Activated CD8-positive, alpha-beta T cell treated with anti-CD3 and anti-CD28 coated beads for 36 hours (primary cell): ENCODE data around the gene PLN. TPM values are rescaled to one million over a fixed set of nuclear protein-coding genes. Genes with fewer than 3 reads are reported as not detected.

ENCODE experiments used
- ATAC-seq: fragments of 200-7000 bp; cut with Tn5 transposase; one replicate; pipeline ENCODE4 v1.10.0; 2021; ENCODE audit warnings: mild to moderate bottlenecking, moderate library complexity
- CTCF ChIA-PET: fragments of 350-600 bp; sonication (Branson Sonifier 250); formaldehyde crosslinking; loops from one replicate; lab custom pipeline; 2021; ENCODE audit warnings: antibody characterized with exemption; lab: Charles Lee
- POLR2A ChIA-PET: fragments of 350-600 bp; sonication (Branson Sonifier 250); formaldehyde crosslinking; loops from one replicate; lab custom pipeline; 2021; ENCODE audit warnings: antibody characterized with exemption; lab: Charles Lee
- DNase-seq: peaks from one replicate; pipeline ENCODE4 v3.0.0-alpha.2; 2020
- H3K27ac Mint-ChIP-seq: one replicate; pipeline ENCODE4 v1.8.0; 2021; ENCODE audit warnings: mild to moderate bottlenecking, mixed read lengths
- H3K27me3 Mint-ChIP-seq: one replicate; pipeline ENCODE4 v1.8.0; 2021; ENCODE audit warnings: mixed read lengths
- H3K36me3 Mint-ChIP-seq: one replicate; pipeline ENCODE4 v1.8.0; 2021; ENCODE audit warnings: low read depth, mixed read lengths
- H3K4me1 Mint-ChIP-seq: one replicate; pipeline ENCODE4 v1.8.0; 2021; ENCODE audit warnings: low read depth, mixed read lengths
- H3K4me3 Mint-ChIP-seq: one replicate; pipeline ENCODE4 v1.8.0; 2021; ENCODE audit warnings: mild to moderate bottlenecking, moderate library complexity, mixed read lengths
- H3K9me3 Mint-ChIP-seq: one replicate; pipeline ENCODE4 v1.8.0; 2021; ENCODE audit warnings: mixed read lengths
- CTCF ChIP-seq: fragments of 200-600 bp; IDR thresholded peaks from one replicate; pipeline ENCODE4 v1.8.0; 2022; ENCODE audit warnings: antibody characterized with exemption, mild to moderate bottlenecking
- intact Hi-C: fragments of 100-400 bp; cut with micrococcal nuclease; formaldehyde crosslinking; loops from one replicate; pipeline ENCODE4 v1.10.0; 2022
- total RNA-seq, 2 experiments: library from RNA; stranded (reverse); gene quantifications; one replicate each; pipeline ENCODE4 v1.2.3, GENCODE V29; 2021

Gene PLN
- total RNA-seq, 2 experiments from 2014 or later: not detected

- no peaks in the 10 kb centered on the region for H3K9me3 Mint-ChIP-seq
- H3K36me3 Mint-ChIP-seq: peaks cover 23% of the 10 kb centered on the region
- ChIA-PET POLR2A (no interaction called here), CTCF (no interaction called here)
- no peak overlapping the region for H3K27ac Mint-ChIP-seq
- intact Hi-C loops: no loop called here
- H3K4me1 Mint-ChIP-seq: peaks cover 65% of the 10 kb centered on the region
- no peak for TF ChIP-seq CTCF
- DNase-seq (no peak), ATAC-seq (no peak)
- no peak overlapping the region for H3K4me3 Mint-ChIP-seq
- no peaks in the 10 kb centered on the region for H3K27me3 Mint-ChIP-seq
Observed at GRCh38 chr6:118546880-118547218, 1.2 kb upstream of the PLN start.

GRCh38 chr6:118548613-118549012 lies 517 bp downstream of the PLN start:
- DNase-seq (no peak), ATAC-seq (no peak)
- Mint-ChIP-seq H3K27ac (no peak overlapping the region), H3K36me3 (peaks cover 14% of the 10 kb centered on the region), H3K9me3 (no peaks in the 10 kb centered on the region), H3K4me1 (peaks cover 64% of the 10 kb centered on the region), H3K27me3 (no peaks in the 10 kb centered on the region), H3K4me3 (no peak overlapping the region)
- CTCF ChIA-PET: interaction anchor here (0.7 to 1.3 kb wide), 3 partner anchors 265 to 1919 kb away, joined by 3 read pairs; no protein-coding TSS in a partner anchor
- intact Hi-C loops: no loop called here
- POLR2A ChIA-PET: no interaction called here
- no peak for TF ChIP-seq CTCF

GRCh38 chr6:118551063-118552053 lies 3.3 kb downstream of the PLN start:
- no peaks in the 10 kb centered on the region for H3K9me3 Mint-ChIP-seq
- H3K36me3 Mint-ChIP-seq: peaks cover 15% of the 10 kb centered on the region
- POLR2A ChIA-PET: no interaction called here
- ATAC-seq (peak; percentile 89), DNase-seq (peak; percentile 26)
- peak; percentile 69 for TF ChIP-seq CTCF
- peaks cover 48% of the 10 kb centered on the region for H3K4me1 Mint-ChIP-seq
- no peaks in the 10 kb centered on the region for H3K27me3 Mint-ChIP-seq
- intact Hi-C loops: loop anchor here (2.0 kb wide), 1 partner anchor 267 kb away; no protein-coding TSS in a partner anchor
- H3K27ac Mint-ChIP-seq: peak overlapping the region; percentile 44
- CTCF ChIA-PET: interaction anchor here (0.6 to 1.2 kb wide), 8 partner anchors 17 to 753 kb away, joined by 3 to 9 read pairs (median 4); no protein-coding TSS in a partner anchor
- H3K4me3 Mint-ChIP-seq: no peak overlapping the region

GRCh38 chr6:118553132-118553531 lies 5.0 kb downstream of the PLN start:
- TF ChIP-seq CTCF: no peak
- H3K4me1 Mint-ChIP-seq: peaks cover 43% of the 10 kb centered on the region
- H3K4me3 Mint-ChIP-seq: no peak overlapping the region
- peaks cover 21% of the 10 kb centered on the region for H3K36me3 Mint-ChIP-seq
- no peaks in the 10 kb centered on the region for H3K27me3 Mint-ChIP-seq
- ChIA-PET POLR2A (no interaction called here), CTCF (interaction anchor here (2.1 kb wide), 1 partner anchor 12 kb away, joined by 11 read pairs; no protein-coding TSS in a partner anchor)
- intact Hi-C loops: no loop called here
- H3K9me3 Mint-ChIP-seq: no peaks in the 10 kb centered on the region
- no peak overlapping the region for H3K27ac Mint-ChIP-seq
- no peak for DNase-seq
- no peak for ATAC-seq

GRCh38 chr6:118554698-118555097 lies 6.6 kb downstream of the PLN start:
- intact Hi-C loops: no loop called here
- ChIA-PET CTCF (no interaction called here), POLR2A (no interaction called here)
- Mint-ChIP-seq H3K36me3 (peaks cover 30% of the 10 kb centered on the region), H3K4me1 (peaks cover 52% of the 10 kb centered on the region), H3K27ac (no peak overlapping the region), H3K4me3 (no peak overlapping the region), H3K9me3 (no peaks in the 10 kb centered on the region), H3K27me3 (no peaks in the 10 kb centered on the region)
- DNase-seq (no peak), ATAC-seq (no peak)
- no peak for TF ChIP-seq CTCF
